K562 (cell line): ENCODE data around the gene RTCB. TPM values are rescaled to one million over a fixed set of nuclear protein-coding genes. Genes with fewer than 3 reads are reported as not detected.

ENCODE experiments used
- ATAC-seq: fragments of 200-7000 bp; cut with Tn5 transposase; 3 replicates; pipeline ENCODE4 v1.9.1; 2020; ENCODE audit warnings: moderate library complexity
- BruUV-seq: library from RNA; stranded (reverse); fragments of 400-500 nt; replicated peaks from 2 replicates; lab custom pipeline; 2021; lab: Mats Ljungman, UMichigan
- CTCF ChIA-PET: fragments of 300-600 bp; formaldehyde crosslinking; extraction: SDS; loops from one replicate; lab custom pipeline; 2021; ENCODE audit warnings: low intra/inter-chr PET ratio; lab: Yijun Ruan, JAX
- POLR2A ChIA-PET: fragments of 300-600, 350-650 bp; sonication (Branson Sonifier 250); formaldehyde crosslinking; extraction: SDS; loops from one replicate; lab custom pipeline; 2021; ENCODE audit warnings: antibody characterized with exemption, inconsistent platforms; lab: Yijun Ruan, JAX
- DNase-seq, 4 experiments: peaks; one replicate each; pipeline versions ENCODE4 v3.0.0 to v3.0.0-alpha.2; 2011 to 2018; ENCODE audit warnings: low spot score in 3 of 4, mixed read lengths in 3 of 4; ENCODE audit errors: extremely low read depth in 1 of 4
- FAIRE-seq: peaks from 2 replicates; lab custom pipeline; 2011; peaks lifted over from hg19 to GRCh38; lab: Jason Lieb, UNC
- H2AFZ ChIP-seq: 2 replicates; pipeline ENCODE4 v1.6.0; 2011; ENCODE audit warnings: low read depth, low read length, control low read depth, inconsistent platforms
- H3K27ac ChIP-seq: fragments of 200-600 bp; 3 replicates; pipeline ENCODE4 v1.8.0; 2011; ENCODE audit warnings: low read depth, mild to moderate bottlenecking, control low read depth, inconsistent platforms, low read length, moderate library complexity, mixed read lengths; ENCODE audit errors: extremely low read depth
- H3K27me3 ChIP-seq, 2 experiments: fragments of 300-600 bp in 1 of 2; 2 replicates in 1 of 2; 3 replicates in 1 of 2; pipeline versions ENCODE4 v1.6.0 to v1.8.0; 2011; ENCODE audit warnings: inconsistent platforms in 2 of 2, low read length in 2 of 2, mild to moderate bottlenecking in 1 of 2, mixed read lengths in 1 of 2, moderate library complexity in 1 of 2; ENCODE audit not compliant: control insufficient read depth in 2 of 2, insufficient read depth in 2 of 2
- H3K36me3 ChIP-seq: fragments of 300-600 bp; 3 replicates; pipeline ENCODE4 v1.8.0; 2011; ENCODE audit warnings: mild to moderate bottlenecking, low read length, inconsistent platforms; ENCODE audit not compliant: control insufficient read depth, insufficient read depth
- H3K4me1 ChIP-seq, 2 experiments: fragments of 200-600 bp in 1 of 2; replicated peaks in 1 of 2; 2 replicates in 1 of 2; 3 replicates in 1 of 2; pipeline versions ENCODE4 v1.5.1 to v1.8.0; 2011; ENCODE audit warnings: inconsistent platforms in 2 of 2, low read length in 2 of 2, mild to moderate bottlenecking in 1 of 2, mixed read lengths in 1 of 2, moderate library complexity in 1 of 2; ENCODE audit not compliant: control insufficient read depth in 2 of 2, insufficient read depth in 2 of 2
- H3K4me2 ChIP-seq: 2 replicates; pipeline ENCODE4 v1.6.1; 2011; ENCODE audit warnings: low read length, control low read depth, inconsistent platforms, mixed read lengths; ENCODE audit not compliant: insufficient read depth
- H3K4me3 ChIP-seq: fragments of 200-600 bp; sonication (generic), shearing (Covaris generic); 2 replicates; pipeline ENCODE4 v1.5.1; 2016; ENCODE audit warnings: control low read depth, inconsistent platforms
- H3K79me2 ChIP-seq: fragments of 200-600 bp; 3 replicates; pipeline ENCODE4 v1.8.0; 2011; ENCODE audit warnings: low read length, inconsistent platforms; ENCODE audit not compliant: control insufficient read depth, insufficient read depth
- H3K9ac ChIP-seq, 2 experiments: 2 replicates each; pipeline versions ENCODE4 v1.6.0 to v1.6.1; 2011; ENCODE audit warnings: low read depth in 2 of 2, low read length in 2 of 2, control low read depth in 1 of 2, inconsistent platforms in 1 of 2, mild to moderate bottlenecking in 1 of 2, mixed read lengths in 1 of 2; ENCODE audit not compliant: insufficient read depth in 1 of 2
- H3K9me1 ChIP-seq: one replicate; pipeline ENCODE4 v1.6.0; 2011; ENCODE audit warnings: inconsistent platforms, mild to moderate bottlenecking, low read length, moderate library complexity; ENCODE audit not compliant: control insufficient read depth, insufficient read depth
- H3K9me3 ChIP-seq: replicated peaks from 2 replicates; pipeline ENCODE4 v1.5.1; 2011; ENCODE audit warnings: low read depth, low read length, inconsistent platforms; ENCODE audit not compliant: control insufficient read depth, insufficient read depth
- H4K20me1 ChIP-seq: replicated peaks from 2 replicates; pipeline ENCODE4 v1.6.1; 2011; ENCODE audit warnings: low read length, inconsistent platforms, mixed read lengths; ENCODE audit not compliant: control insufficient read depth, insufficient read depth
- HMG20B ChIP-seq: fragments of 250-450 bp; sonication (Bioruptor Pico); IDR thresholded peaks from 2 replicates; pipeline ENCODE4 v1.5.0; 2021; ENCODE audit warnings: mild to moderate bottlenecking
- MNT ChIP-seq, 2 experiments: fragments of 450-650 bp; conservative IDR thresholded peaks; 2 replicates each; pipeline ENCODE4 v1.6.1; 2017; ENCODE audit warnings: mild to moderate bottlenecking in 2 of 2, moderate library complexity in 2 of 2
- PHB2 ChIP-seq: fragments of 450-650 bp; IDR thresholded peaks from 2 replicates; pipeline ENCODE4 v1.6.1; 2017; ENCODE audit warnings: low read depth
- PPARD ChIP-seq: fragments of 250-450 bp; sonication (Bioruptor Pico); IDR thresholded peaks from 2 replicates; pipeline ENCODE4 v1.8.0; 2022; ENCODE audit warnings: inconsistent platforms, mild to moderate bottlenecking, moderate library complexity
- PREB ChIP-seq: sonication (generic); formaldehyde crosslinking; IDR thresholded peaks from 2 replicates; pipeline ENCODE4 v1.8.1; 2023; ENCODE audit warnings: mild to moderate bottlenecking, missing genetic modification reagents
- PRPF4 ChIP-seq: fragments of 200-400 bp; formaldehyde crosslinking; IDR thresholded peaks from one replicate; pipeline ENCODE4 v1.6.1; 2017; ENCODE audit warnings: low read length, low read depth, mild to moderate bottlenecking; ENCODE audit not compliant: insufficient read depth, poor library complexity, severe bottlenecking
- RBM25 ChIP-seq: fragments of 200-400 bp; formaldehyde crosslinking; IDR thresholded peaks from 2 replicates; pipeline ENCODE4 v1.6.1; 2018; ENCODE audit warnings: low read length, low read depth, moderate library complexity; ENCODE audit not compliant: severe bottlenecking
- SRSF3 ChIP-seq: fragments of 200-400 bp; formaldehyde crosslinking; IDR thresholded peaks from 2 replicates; pipeline ENCODE4 v1.6.1; 2016; ENCODE audit warnings: mild to moderate bottlenecking, low read length, moderate library complexity; ENCODE audit not compliant: insufficient read depth
- ZFPM2 ChIP-seq: fragments of 250-450 bp; sonication (Bioruptor Pico); IDR thresholded peaks from 2 replicates; pipeline ENCODE4 v1.5.1; 2022; ENCODE audit warnings: mild to moderate bottlenecking
- WGBS: fragments of 100-300 bp; shearing (Covaris generic); methylation state at CpG from one replicate; pipeline ENCODE4 v1.1.6; 2016; ENCODE audit warnings: low coverage, mixed read lengths; ENCODE audit not compliant: insufficient coverage; ENCODE audit errors: missing lambda C conversion rate; 5-methylcytosine and 5-hydroxymethylcytosine counted together
- in situ Hi-C: fragments of 300-500 bp; cut with MboI; formaldehyde crosslinking; loops from 4 replicates; pipeline ENCODE4 v1.15.0; 2018; ENCODE audit warnings: inconsistent platforms, mixed read lengths
- intact Hi-C: fragments of 100-400 bp; cut with micrococcal nuclease; formaldehyde crosslinking; loops from 2 replicates; pipeline ENCODE4 v1.14.2; 2022
- polyA plus RNA-seq, 8 experiments: library from polyadenylated mRNA; depleted of rRNA in 4 of 8; stranded (reverse) in 5 of 8; unstranded in 3 of 8; fragments of >200 nt; fragmentation: Nextera tagmentation in 2 of 8; fragmentation: Illumina TruSeq in 1 of 8; extraction: Ambion mirVana in 2 of 8; extraction: Trizol in 1 of 8; gene quantifications; 2 replicates each; pipeline versions ENCODE4 v1.2.1 to v1.2.3, GENCODE V29; 2011 to 2014; ENCODE audit warnings: inconsistent platforms in 1 of 8, missing spikeins in 1 of 8
- total RNA-seq, 7 experiments: library from RNA; depleted of rRNA in 6 of 7; stranded (reverse); fragments of >200 nt in 6 of 7; fragmentation: Illumina TruSeq in 2 of 7; extraction: Trizol in 2 of 7; gene quantifications; 2 replicates each; pipeline versions ENCODE4 v1.2.1 to v1.2.3, GENCODE V29; 2011 to 2021; ENCODE audit warnings: low replicate concordance in 1 of 7

The RTCB gene
- total and polyA plus RNA-seq, 9 of the 15 experiments (the other 6 are each of a cell fraction or from before 2014, with no cell fraction given), result 80.3 to 269 (median 92.3) TPM

DNA sequence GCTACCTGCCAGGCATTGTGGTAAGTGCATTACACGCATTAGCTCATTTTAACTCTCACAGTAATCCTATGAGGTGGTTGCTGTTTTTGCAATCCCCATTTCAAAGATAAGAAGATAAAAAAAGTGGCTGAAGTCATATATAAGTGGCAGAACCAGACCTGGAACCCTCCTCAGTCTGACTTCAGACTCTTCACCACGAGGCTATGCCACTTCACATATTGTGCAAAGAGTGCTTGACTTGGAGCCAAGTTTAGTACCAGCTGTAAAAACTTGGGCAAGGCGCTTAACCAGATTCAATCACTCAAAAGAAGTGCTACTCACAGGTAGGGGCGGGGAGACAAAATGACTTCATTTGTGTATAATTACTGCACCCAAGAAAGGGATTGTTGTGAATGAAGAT, 36.9 kb upstream of the RTCB start:
- DNase-seq (no peak), ATAC-seq (no peak), FAIRE-seq (no peak)
- no peak for TF ChIP-seq PHB2
- no peak for TF ChIP-seq HMG20B (CRISPR knock-in tag)
- TF ChIP-seq MNT (conservative IDR thresholded peaks at IDR 0.05), result no peak
- TF ChIP-seq SRSF3, result no peak
- TF ChIP-seq PPARD (CRISPR knock-in tag), result no peak
- TF ChIP-seq RBM25, result no peak
- no peak for TF ChIP-seq PREB (CRISPR knock-in tag)
- TF ChIP-seq PRPF4, result no peak
- no peak for TF ChIP-seq ZFPM2 (CRISPR knock-in tag)
- Histone ChIP-seq H4K20me1 (no peaks in the 10 kb centered on the region), H3K9me3 (no peaks in the 10 kb centered on the region), H3K4me1 (no peaks in the 10 kb centered on the region), H3K36me3 (no peaks in the 10 kb centered on the region), H3K27ac (no peak overlapping the region), H3K4me2 (no peak overlapping the region), H3K9ac (no peak overlapping the region), H3K79me2 (no peaks in the 10 kb centered on the region), H3K27me3 (peaks cover 0 to 3% of the 10 kb centered on the region in 2 experiments; a peak in 3 of 5 replicates), H3K4me3 (no peak overlapping the region), H3K9me1 (no peaks in the 10 kb centered on the region), H2AFZ (no peak overlapping the region)
- in situ Hi-C loops, result loop anchor here (10.0 kb wide), 1 partner anchor 464 kb away; no protein-coding TSS in a partner anchor
- BruUV-seq, result no TSS peak
- POLR2A ChIA-PET, result interaction anchor here (0.7 kb wide), 1 partner anchor 43 kb away, joined by 3 read pairs; no protein-coding TSS in a partner anchor
- WGBS, result 12% methylated on average over 4 of the region's 4 CpGs
- CTCF ChIA-PET, result no interaction called here
- intact Hi-C loops, result no loop called here
